Skeletal muscle satellite cell (primary cell): ENCODE data around the gene IL21R.

Experiments used
- H3K27me3 ChIP-seq: 2 replicates; pipeline ENCODE4 v1.7.0; 2013; ENCODE audit warnings: low read length; ENCODE audit not compliant: control insufficient read depth, insufficient read depth
- H3K36me3 ChIP-seq: 2 replicates; pipeline ENCODE4 v1.7.0; 2013; ENCODE audit warnings: mild to moderate bottlenecking, control low read depth, low read length; ENCODE audit not compliant: insufficient read depth
- H3K4me1 ChIP-seq: 2 replicates; pipeline ENCODE4 v1.7.0; 2013; ENCODE audit warnings: low read length; ENCODE audit not compliant: control insufficient read depth, insufficient read depth
- H3K4me2 ChIP-seq: 2 replicates; pipeline ENCODE4 v1.7.0; 2013; ENCODE audit warnings: mild to moderate bottlenecking, low read length
- H3K4me3 ChIP-seq: 2 replicates; pipeline ENCODE4 v1.7.0; 2013; ENCODE audit warnings: low read length
- H3K9ac ChIP-seq: 2 replicates; pipeline ENCODE4 v1.7.0; 2013; ENCODE audit warnings: mild to moderate bottlenecking, low read depth, low read length, moderate library complexity
- H3K9me3 ChIP-seq: replicated peaks from 2 replicates; pipeline ENCODE4 v1.7.0; 2013; ENCODE audit warnings: mild to moderate bottlenecking, control low read depth, low read length

The IL21R gene

GRCh38 chr16:27491894-27492587 lies 90.1 kb downstream of the IL21R start:
- Histone ChIP-seq H3K9me3 (no peaks in the 10 kb centered on the region), H3K4me3 (no peak overlapping the region), H3K27me3 (no peaks in the 10 kb centered on the region), H3K36me3 (peaks cover 92% of the 10 kb centered on the region), H3K4me2 (no peak overlapping the region), H3K4me1 (no peaks in the 10 kb centered on the region), H3K9ac (no peak overlapping the region)

- Histone ChIP-seq H3K9me3 (no peaks in the 10 kb centered on the region), H3K4me1 (no peaks in the 10 kb centered on the region), H3K9ac (no peak overlapping the region), H3K4me2 (no peak overlapping the region), H3K36me3 (peaks cover 93% of the 10 kb centered on the region), H3K27me3 (no peaks in the 10 kb centered on the region), H3K4me3 (no peak overlapping the region)
Measured at GRCh38 chr16:27492588-27492979, 90.6 kb downstream of the IL21R start.

GRCh38 chr16:27495191-27495590 lies 93.2 kb downstream of the IL21R start:
- Histone ChIP-seq H3K9me3 (no peaks in the 10 kb centered on the region), H3K4me2 (no peak overlapping the region), H3K4me1 (no peaks in the 10 kb centered on the region), H3K9ac (no peak overlapping the region), H3K4me3 (no peak overlapping the region), H3K27me3 (no peaks in the 10 kb centered on the region), H3K36me3 (peaks cover 92% of the 10 kb centered on the region)

- Histone ChIP-seq H3K9ac (no peak overlapping the region), H3K36me3 (peaks cover 89% of the 10 kb centered on the region), H3K4me2 (no peak overlapping the region), H3K27me3 (no peaks in the 10 kb centered on the region), H3K4me3 (no peak overlapping the region), H3K9me3 (no peaks in the 10 kb centered on the region), H3K4me1 (no peaks in the 10 kb centered on the region)
Measured at GRCh38 chr16:27498031-27498825, 96.3 kb downstream of the IL21R start.

GRCh38 chr16:27498916-27499658 lies 97.1 kb downstream of the IL21R start:
- H3K4me1 ChIP-seq, result no peaks in the 10 kb centered on the region
- no peak overlapping the region for H3K4me3 ChIP-seq
- H3K36me3 ChIP-seq, result peaks cover 92% of the 10 kb centered on the region
- H3K9ac ChIP-seq, result no peak overlapping the region
- no peak overlapping the region for H3K4me2 ChIP-seq
- H3K9me3 ChIP-seq, result no peaks in the 10 kb centered on the region
- H3K27me3 ChIP-seq, result no peaks in the 10 kb centered on the region

GRCh38 chr16:27499659-27500055 lies 97.7 kb downstream of the IL21R start:
- Histone ChIP-seq H3K27me3 (no peaks in the 10 kb centered on the region), H3K36me3 (peaks cover 91% of the 10 kb centered on the region), H3K4me1 (no peaks in the 10 kb centered on the region), H3K4me2 (no peak overlapping the region), H3K9me3 (no peaks in the 10 kb centered on the region), H3K9ac (no peak overlapping the region), H3K4me3 (no peak overlapping the region)

GRCh38 chr16:27500801-27501200 lies 98.8 kb downstream of the IL21R start:
- H3K9ac ChIP-seq, result no peak overlapping the region
- no peak overlapping the region for H3K4me2 ChIP-seq
- peaks cover 89% of the 10 kb centered on the region for H3K36me3 ChIP-seq
- no peaks in the 10 kb centered on the region for H3K27me3 ChIP-seq
- H3K9me3 ChIP-seq, result no peaks in the 10 kb centered on the region
- H3K4me3 ChIP-seq, result no peak overlapping the region
- H3K4me1 ChIP-seq, result no peaks in the 10 kb centered on the region
